GM18873 (cell line): ENCODE data around the gene SNCB.

ENCODE experiments used
- ATAC-seq: cut with Tn5 transposase; IDR thresholded peaks from one replicate; pipeline ENCODE4 v1.9.1; 2021; ENCODE audit warnings: mild to moderate bottlenecking, moderate library complexity, moderate number of reproducible peaks; ENCODE audit not compliant: unreplicated experiment, low FRiP score

Gene SNCB

DNA sequence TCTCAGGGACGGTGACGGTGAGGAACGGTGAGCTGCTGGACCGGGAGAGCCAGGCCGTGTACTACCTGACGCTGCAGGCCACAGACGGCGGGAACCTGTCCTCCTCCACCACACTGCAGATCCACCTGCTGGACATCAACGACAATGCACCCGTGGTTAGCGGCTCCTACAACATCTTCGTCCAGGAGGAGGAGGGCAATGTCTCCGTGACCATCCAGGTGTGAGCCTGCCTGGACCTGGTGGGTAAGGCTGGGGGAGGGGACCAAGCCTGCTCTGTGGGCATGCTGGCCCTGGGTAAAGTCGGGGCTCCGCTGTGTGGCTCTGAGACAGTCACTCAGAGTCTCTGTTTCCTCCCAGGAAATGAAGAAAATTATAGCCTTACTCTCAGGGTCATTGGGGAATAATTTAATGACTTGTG, 51.9 kb downstream of the SNCB start:
- no peak for ATAC-seq

DNA sequence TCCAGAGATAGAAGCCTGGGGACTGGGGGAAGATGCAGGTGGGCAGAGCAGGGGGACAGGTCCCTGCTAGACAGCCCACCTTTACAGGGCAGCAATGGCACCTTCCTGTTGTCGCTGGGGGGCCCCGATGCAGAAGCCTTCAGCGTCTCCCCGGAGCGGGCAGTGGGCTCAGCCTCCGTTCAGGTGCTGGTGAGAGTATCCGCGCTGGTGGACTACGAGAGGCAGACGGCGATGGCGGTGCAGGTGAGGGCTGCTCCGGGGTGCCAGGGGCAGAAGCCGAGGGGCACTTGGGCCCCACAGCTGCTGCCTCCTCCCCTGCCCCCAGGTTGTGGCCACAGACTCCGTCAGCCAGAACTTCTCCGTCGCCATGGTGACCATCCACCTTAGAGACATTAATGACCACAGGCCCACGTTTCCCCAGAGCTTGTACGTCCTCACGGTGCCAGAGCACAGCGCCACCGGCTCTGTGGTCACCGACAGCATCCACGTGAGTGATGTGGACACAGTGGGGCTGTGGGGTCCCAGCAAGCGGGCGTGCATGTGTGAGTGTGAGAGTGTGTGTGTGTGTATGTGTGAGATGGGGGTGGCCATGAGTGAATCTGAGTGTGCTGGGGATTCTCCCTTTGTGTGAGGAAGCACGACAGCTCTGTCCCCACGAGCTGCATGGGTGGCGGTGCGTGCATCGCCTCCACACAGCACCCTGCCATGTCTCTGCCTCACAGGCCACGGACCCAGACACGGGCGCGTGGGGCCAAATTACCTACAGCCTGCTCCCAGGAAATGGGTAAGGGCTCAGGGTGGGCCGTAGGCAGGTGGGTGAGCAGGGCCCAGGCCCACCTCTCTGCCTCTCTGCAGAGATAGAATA, 52.8 kb downstream of the SNCB start:
- no peak for ATAC-seq

DNA sequence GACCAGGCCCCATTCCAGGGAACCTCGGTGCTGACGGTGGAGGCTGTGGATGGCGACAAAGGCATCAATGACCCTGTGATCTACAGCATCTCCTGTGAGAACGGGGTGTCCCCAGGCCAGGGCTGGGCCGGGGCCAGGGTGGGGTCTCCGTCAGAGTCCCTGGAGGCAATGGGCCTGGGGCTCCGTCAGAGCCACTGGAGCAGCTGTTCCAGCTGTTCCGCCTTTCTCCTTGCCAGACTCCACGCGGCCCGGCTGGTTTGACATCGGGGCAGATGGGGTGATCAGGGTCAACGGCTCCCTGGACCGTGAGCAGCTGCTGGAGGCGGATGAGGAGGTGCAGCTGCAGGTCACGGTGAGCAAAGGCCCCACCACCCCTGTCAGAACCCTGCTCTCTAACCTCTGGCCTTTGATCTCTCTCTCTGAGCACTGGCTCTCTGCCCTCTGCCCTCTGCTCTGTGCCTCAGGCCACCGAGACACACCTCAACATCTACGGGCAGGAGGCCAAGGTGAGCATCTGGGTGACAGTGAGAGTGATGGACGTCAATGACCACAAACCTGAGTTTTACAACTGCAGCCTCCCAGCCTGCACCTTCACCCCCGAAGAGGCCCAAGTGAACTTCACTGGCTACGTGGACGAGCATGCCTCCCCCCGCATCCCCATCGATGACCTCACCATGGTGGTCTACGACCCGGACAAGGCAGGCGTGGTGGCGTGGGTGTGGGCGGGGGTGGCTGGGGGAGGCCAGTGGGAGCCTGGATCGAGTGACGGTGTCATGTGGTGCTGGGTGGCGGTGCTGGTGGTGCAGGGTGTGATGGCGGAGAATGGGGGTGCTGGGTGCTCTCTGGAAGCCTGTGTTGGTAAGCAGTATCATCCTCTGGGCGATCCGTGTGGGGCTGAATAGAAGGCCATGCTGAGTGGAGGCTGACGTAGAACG, 54.6 kb downstream of the SNCB start:
- no peak for ATAC-seq

DNA sequence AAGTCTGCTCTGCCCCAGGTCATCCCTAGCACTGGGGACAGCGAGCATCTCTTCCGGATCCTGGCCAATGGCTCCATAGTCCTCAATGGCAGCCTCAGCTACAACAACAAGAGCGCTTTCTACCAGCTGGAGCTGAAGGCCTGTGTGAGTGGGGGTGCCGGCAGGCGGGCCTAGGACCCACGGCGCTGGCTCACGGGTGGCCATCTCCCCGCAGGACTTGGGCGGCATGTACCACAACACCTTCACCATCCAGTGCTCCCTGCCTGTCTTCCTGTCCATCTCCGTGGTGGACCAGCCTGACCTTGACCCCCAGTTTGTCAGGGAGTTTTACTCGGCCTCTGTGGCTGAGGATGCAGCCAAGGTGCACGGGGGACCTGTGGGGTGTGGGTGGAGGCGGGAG, 55.3 kb downstream of the SNCB start:
- no peak for ATAC-seq

DNA sequence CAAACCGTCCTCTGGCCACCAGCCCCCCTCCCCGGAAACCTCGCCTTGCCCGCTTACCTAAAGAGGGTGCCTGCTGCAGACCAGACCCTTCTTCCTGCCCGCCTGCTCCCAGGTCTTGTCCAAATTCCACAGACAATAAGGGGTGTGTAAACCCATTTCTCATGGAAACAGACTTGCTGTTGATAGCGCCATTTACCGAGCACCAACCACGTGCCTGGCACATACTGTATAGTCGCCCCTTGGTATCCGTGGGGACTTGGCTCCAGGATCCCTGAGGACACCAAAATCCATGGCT, 56.1 kb downstream of the SNCB start:
- ATAC-seq: no peak

DNA sequence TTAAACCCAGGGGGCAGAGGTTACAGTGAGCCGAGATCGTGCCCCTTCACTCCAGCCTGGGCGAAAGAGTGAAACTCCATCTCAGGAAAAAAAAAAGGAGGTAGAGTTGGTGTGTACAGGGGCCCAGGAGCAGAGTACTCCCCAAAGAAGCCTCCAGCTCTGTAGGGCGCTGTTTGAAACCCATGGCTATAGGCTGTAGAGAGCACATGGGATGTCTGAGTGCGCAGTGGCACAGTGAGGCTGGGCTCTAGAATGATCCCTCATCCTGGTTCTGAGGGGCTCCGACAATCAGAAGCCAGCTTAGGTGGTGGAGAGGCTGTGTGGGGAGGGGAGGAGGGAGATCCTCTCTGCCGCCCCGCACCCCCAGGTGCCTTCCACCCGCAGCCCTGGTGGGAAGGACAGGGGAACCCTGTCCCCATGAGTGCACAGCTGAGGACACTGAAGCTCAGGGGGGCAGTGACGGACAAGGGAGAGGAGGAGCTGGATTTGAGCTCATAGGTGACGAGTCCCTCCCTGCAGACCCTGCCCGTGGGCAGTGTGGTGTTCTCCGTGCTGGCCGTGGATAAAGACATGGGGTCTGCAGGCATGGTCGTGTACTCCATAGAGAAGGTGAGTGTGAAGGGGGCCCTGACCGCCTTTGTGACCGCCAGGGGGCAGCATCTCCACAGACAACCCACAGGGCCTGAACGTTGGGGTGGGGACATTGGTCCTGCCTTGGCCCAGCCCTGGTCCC, 56.6 kb downstream of the SNCB start:
- ATAC-seq: no peak
